Peyer's patch (tissue), 4 donors: ENCODE measurements around the gene SIAH3. TPM values are rescaled to one million over a fixed set of nuclear protein-coding genes. Genes with fewer than 3 reads are reported as not detected.

Experiments used
- DNase-seq, 3 donors: peaks; one replicate each; pipeline ENCODE4 v3.0.0-alpha.2; 2017 to 2019
- H3K27ac ChIP-seq, 4 donors: fragments of 200-600 bp; sonication (generic); one replicate each; pipeline ENCODE4 v1.5.1; 2016 to 2019
- H3K27me3 ChIP-seq, 2 donors: fragments of 200-600 bp; sonication (generic); one replicate each; pipeline ENCODE4 v1.5.1; 2019
- H3K36me3 ChIP-seq, 3 donors: fragments of 200-600 bp; sonication (generic); one replicate each; pipeline ENCODE4 v1.5.1; 2016 to 2019
- H3K4me1 ChIP-seq, 4 donors: fragments of 200-600 bp; sonication (generic); one replicate each; pipeline ENCODE4 v1.5.1; 2016 to 2019
- H3K4me3 ChIP-seq, 4 donors: fragments of 200-600 bp; sonication (generic); 1 replicate in 3 of 4; 2 replicates in 1 of 4; pipeline ENCODE4 v1.5.1; 2016 to 2019; ENCODE audit warnings: mild to moderate bottlenecking in 1 of 4
- H3K9me3 ChIP-seq, 4 donors: fragments of 200-600 bp; sonication (generic); one replicate each; pipeline ENCODE4 v1.5.1; 2016 to 2019; ENCODE audit warnings: mild to moderate bottlenecking in 1 of 4
- POLR2A ChIP-seq, 2 donors: fragments of 450-650 bp; IDR thresholded peaks; one replicate each; pipeline ENCODE4 v1.5.1; 2017; ENCODE audit warnings: antibody characterized with exemption in 2 of 2, mild to moderate bottlenecking in 2 of 2, moderate library complexity in 2 of 2
- small RNA-seq, 2 donors: library from RNA; depleted of rRNA; stranded (forward); fragments of <200 nt; gene quantifications; one replicate each; pipeline ENCODE3, GENCODE V24; 2016
- total RNA-seq, 4 donors: library from RNA; depleted of rRNA; stranded (reverse); fragments of >200 nt; gene quantifications; one replicate each; pipeline ENCODE4 v1.1.0, GENCODE V29; 2016
- TF ChIP-seq, protein P1 (sequence below), 6 experiments: fragments of 450-650 bp in 4 of 6; fragments of 200-600 bp in 2 of 6; sonication (generic) in 1 of 6; IDR thresholded peaks; one replicate each; pipeline ENCODE4 v1.5.1; 2017 to 2019; ENCODE audit warnings: antibody characterized with exemption in 6 of 6, mild to moderate bottlenecking in 3 of 6, moderate library complexity in 1 of 6

The SIAH3 gene
- total RNA-seq, 4 donors from 2014 or later, result not detected

DNA sequence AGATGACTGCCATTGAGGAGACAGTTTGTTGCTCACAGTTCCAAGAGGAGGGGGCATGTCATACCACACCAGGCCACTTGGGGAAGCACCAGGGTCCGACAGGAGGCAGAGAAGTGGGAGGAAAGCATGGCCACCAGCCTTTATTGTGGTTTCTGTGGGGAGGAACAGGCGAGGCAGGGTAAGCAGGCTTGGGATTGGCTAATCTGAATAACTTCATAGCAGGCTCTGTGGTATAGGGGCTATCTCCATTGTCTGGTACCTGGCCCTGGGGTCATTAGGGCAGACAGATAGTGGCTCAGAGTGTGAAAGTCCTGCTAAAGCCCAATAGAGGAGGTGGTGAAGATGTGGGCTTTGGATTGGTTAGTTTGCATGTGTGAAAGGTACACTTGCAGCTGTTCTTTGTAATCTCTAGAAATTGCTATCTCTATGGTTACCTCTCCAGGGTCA is 114.0 kb downstream of the SIAH3 start:
- TF ChIP-seq, protein P1, sequence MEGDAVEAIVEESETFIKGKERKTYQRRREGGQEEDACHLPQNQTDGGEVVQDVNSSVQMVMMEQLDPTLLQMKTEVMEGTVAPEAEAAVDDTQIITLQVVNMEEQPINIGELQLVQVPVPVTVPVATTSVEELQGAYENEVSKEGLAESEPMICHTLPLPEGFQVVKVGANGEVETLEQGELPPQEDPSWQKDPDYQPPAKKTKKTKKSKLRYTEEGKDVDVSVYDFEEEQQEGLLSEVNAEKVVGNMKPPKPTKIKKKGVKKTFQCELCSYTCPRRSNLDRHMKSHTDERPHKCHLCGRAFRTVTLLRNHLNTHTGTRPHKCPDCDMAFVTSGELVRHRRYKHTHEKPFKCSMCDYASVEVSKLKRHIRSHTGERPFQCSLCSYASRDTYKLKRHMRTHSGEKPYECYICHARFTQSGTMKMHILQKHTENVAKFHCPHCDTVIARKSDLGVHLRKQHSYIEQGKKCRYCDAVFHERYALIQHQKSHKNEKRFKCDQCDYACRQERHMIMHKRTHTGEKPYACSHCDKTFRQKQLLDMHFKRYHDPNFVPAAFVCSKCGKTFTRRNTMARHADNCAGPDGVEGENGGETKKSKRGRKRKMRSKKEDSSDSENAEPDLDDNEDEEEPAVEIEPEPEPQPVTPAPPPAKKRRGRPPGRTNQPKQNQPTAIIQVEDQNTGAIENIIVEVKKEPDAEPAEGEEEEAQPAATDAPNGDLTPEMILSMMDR (IDR thresholded peaks at IDR 0.05), result no peak
- no peak for TF ChIP-seq POLR2A (IDR thresholded peaks at IDR 0.05)
- Histone ChIP-seq H3K27ac (no peak overlapping the region), H3K4me1 (no peaks in the 10 kb centered on the region), H3K9me3 (no peaks in the 10 kb centered on the region), H3K36me3 (no peaks in the 10 kb centered on the region), H3K4me3 (no peak overlapping the region), H3K27me3 (no peaks in the 10 kb centered on the region)
- no peak for DNase-seq

DNA sequence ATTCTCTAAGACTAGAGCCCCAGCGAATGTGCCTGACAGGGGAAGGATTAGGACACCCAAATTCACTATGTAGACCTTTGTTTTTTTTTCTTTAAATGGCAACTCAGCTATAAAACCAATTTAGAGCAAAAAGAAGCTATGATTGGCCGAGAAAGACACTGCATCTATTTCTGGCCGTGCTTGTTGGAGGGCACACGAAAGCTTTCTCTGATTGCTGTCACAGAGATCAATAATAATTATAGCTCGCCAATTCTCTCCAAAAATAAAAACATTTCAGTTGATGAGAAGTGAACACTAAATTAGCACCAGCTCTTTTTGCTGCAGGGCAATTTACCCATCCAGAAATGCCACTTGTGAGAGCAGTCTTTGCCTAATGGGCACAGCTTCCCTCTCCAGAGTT is 118.2 kb downstream of the SIAH3 start:
- Histone ChIP-seq H3K36me3 (no peaks in the 10 kb centered on the region), H3K4me1 (no peaks in the 10 kb centered on the region), H3K27me3 (no peaks in the 10 kb centered on the region), H3K4me3 (no peak overlapping the region), H3K27ac (no peak overlapping the region), H3K9me3 (no peaks in the 10 kb centered on the region)
- no peak for DNase-seq
- no peak for TF ChIP-seq POLR2A (IDR thresholded peaks at IDR 0.05)
- TF ChIP-seq, protein P1 (IDR thresholded peaks at IDR 0.05), result no peak

DNA sequence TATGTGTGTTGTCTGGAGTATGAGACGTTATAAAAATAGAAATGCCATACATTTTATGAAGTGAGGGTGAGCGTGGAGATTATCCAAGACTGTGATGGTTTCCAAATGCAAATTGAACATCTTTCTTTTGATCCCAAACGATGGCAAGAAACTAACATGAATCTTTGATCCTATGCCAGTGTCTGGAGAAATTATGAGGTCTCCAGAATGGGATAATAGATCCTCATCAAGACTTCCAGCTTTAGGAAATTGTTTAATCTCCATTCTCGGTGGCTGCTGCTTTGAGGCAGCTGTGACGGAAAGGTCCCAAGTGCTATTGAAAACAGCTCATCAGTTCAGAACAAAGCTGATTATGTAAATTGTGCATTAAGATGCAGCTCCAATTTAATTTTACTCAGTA is 118.6 kb downstream of the SIAH3 start:
- DNase-seq, result no peak
- no peak for TF ChIP-seq POLR2A (IDR thresholded peaks at IDR 0.05)
- TF ChIP-seq, protein P1 (IDR thresholded peaks at IDR 0.05), result no peak
- H3K9me3 ChIP-seq, result no peaks in the 10 kb centered on the region

DNA sequence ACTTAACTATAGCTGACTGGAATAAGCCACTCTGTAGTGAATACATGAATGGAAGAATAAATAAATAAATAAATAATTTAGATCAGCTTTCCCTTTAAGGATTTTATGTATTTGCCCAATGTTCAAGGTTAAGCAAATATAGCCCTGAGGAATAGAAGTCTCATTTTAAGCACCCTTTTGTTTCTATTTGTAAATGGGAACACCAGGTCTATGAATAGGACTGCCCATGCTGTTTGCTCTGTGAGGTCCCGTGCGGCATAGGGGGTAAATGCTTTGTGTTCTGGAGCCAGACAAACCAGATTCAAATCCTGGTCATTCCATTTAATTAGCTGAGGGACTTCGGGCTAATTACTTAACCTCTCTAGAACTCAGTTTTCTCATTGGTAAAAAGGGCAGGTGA is 120.1 kb downstream of the SIAH3 start:
- no peaks in the 10 kb centered on the region for H3K9me3 ChIP-seq
- DNase-seq, result no peak
- H3K27me3 ChIP-seq, result no peaks in the 10 kb centered on the region
- no peak overlapping the region for H3K27ac ChIP-seq
- no peak overlapping the region for H3K4me3 ChIP-seq
- TF ChIP-seq POLR2A (IDR thresholded peaks at IDR 0.05), result no peak
- TF ChIP-seq, protein P1 (IDR thresholded peaks at IDR 0.05), result no peak
- no peaks in the 10 kb centered on the region for H3K4me1 ChIP-seq
- no peaks in the 10 kb centered on the region for H3K36me3 ChIP-seq

More for the DNA sequence above, 118.6 kb downstream of the SIAH3 start:
- Histone ChIP-seq H3K4me3 (no peak overlapping the region), H3K27me3 (no peaks in the 10 kb centered on the region), H3K4me1 (no peaks in the 10 kb centered on the region), H3K36me3 (no peaks in the 10 kb centered on the region), H3K27ac (no peak overlapping the region)

DNA sequence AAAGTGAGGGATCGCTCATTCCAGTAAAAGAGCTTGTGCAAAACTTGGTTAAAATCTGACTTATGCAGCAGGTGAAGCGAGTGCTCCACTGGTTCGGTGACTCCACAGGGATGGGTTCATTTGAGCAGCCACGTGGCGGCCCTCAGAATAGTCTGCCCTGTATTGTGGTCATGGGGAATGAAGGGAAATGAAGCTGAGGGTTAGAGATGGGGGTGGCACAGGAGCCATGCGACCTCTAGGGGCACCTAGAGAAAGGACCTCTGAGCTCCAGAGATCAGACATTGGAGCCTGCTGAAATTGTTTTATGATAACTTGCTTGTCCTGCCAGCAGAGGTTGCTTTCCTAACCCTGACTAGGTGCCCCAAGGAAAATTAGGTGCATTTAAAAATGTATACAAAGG is 122.8 kb downstream of the SIAH3 start:
- Histone ChIP-seq H3K4me1 (no peaks in the 10 kb centered on the region), H3K27ac (no peak overlapping the region), H3K4me3 (no peak overlapping the region), H3K27me3 (no peaks in the 10 kb centered on the region), H3K9me3 (no peaks in the 10 kb centered on the region), H3K36me3 (no peaks in the 10 kb centered on the region)
- TF ChIP-seq, protein P1 (IDR thresholded peaks at IDR 0.05), result no peak
- no peak for TF ChIP-seq POLR2A (IDR thresholded peaks at IDR 0.05)
- no peak for DNase-seq

Small RNA genes lying within 50 kb of the gene (small RNA-seq; reads per million reads assigned to genes)
- 0 reads per million in 2 donors for gene RF00017

Other genes with a start within 250 kb of the SIAH3 start
- gene ERICH6B, start 236.0 kb downstream of the SIAH3 start, total RNA-seq, result not detected
- gene CBY2, start 149.4 kb downstream of the SIAH3 start, total RNA-seq, result not detected
- gene ZC3H13, start 201.0 kb upstream of the SIAH3 start, total RNA-seq, result 10 to 100 TPM; 22.6 to 71.8 (median 30.6) TPM